T-cell (primary cell): ENCODE results near the gene CTDSPL. TPM values are rescaled to one million over a fixed set of nuclear protein-coding genes. Genes with fewer than 3 reads are reported as not detected.

Experiments used
- ATAC-seq, 4 experiments: fragments of 200-7000 bp in 3 of 4; fragments of 150-1000 bp in 1 of 4; cut with Tn5 transposase; replicated peaks in 1 of 4; 1 replicate in 3 of 4; 2 replicates in 1 of 4; pipeline ENCODE4 v1.10.0; 2021; ENCODE audit warnings: moderate library complexity in 3 of 4, mild to moderate bottlenecking in 2 of 4, moderate number of reproducible peaks in 1 of 4
- CTCF ChIA-PET, 2 donors: fragments of 300-600 bp; sonication (Branson Sonifier 250); formaldehyde crosslinking; loops; one replicate each; lab custom pipeline; 2022; ENCODE audit warnings: antibody characterized with exemption in 2 of 2; lab: Charles Lee
- POLR2A ChIA-PET, 2 donors: fragments of 300-600 bp; sonication (Branson Sonifier 250); formaldehyde crosslinking; loops; one replicate each; lab custom pipeline; 2022; ENCODE audit warnings: antibody characterized with exemption in 2 of 2; lab: Charles Lee
- DNase-seq, 35 experiments: peaks; one replicate each; pipeline versions ENCODE4 v3.0.0 to v3.0.0-alpha.2; 2013 to 2023
- H3K27ac ChIP-seq: one replicate; pipeline ENCODE4 v1.5.1; 2013; ENCODE audit warnings: low read length
- H3K27me3 ChIP-seq, 2 experiments: replicated peaks in 1 of 2; 1 replicate in 1 of 2; 2 replicates in 1 of 2; pipeline versions ENCODE4 v1.6.1 to v1.7.0; 2013; ENCODE audit warnings: low read length in 1 of 2, mixed read lengths in 1 of 2; ENCODE audit not compliant: control insufficient read depth in 2 of 2, insufficient read depth in 2 of 2; ENCODE audit errors: extremely low read depth in 1 of 2
- H3K36me3 ChIP-seq, 2 donors: 1 replicate in 1 of 2; 2 replicates in 1 of 2; pipeline versions ENCODE4 v1.6.1 to v1.7.0; 2013; ENCODE audit warnings: low read length in 1 of 2; ENCODE audit not compliant: control insufficient read depth in 2 of 2, insufficient read depth in 1 of 2; ENCODE audit errors: extremely low read depth in 1 of 2
- H3K4me1 ChIP-seq, 2 experiments: 1 replicate in 1 of 2; 2 replicates in 1 of 2; pipeline versions ENCODE4 v1.6.1 to v1.7.0; 2013; ENCODE audit warnings: low read length in 2 of 2, mixed read lengths in 1 of 2; ENCODE audit not compliant: insufficient read depth in 2 of 2, control insufficient read depth in 1 of 2; ENCODE audit errors: extremely low read depth in 1 of 2
- H3K4me3 ChIP-seq, 2 donors: 1 replicate in 1 of 2; 2 replicates in 1 of 2; pipeline versions ENCODE4 v1.5.1 to v1.7.0; 2013; ENCODE audit warnings: mild to moderate bottlenecking in 2 of 2, low read length in 1 of 2, moderate library complexity in 1 of 2; ENCODE audit not compliant: control insufficient read depth in 1 of 2; ENCODE audit errors: extremely low read depth in 1 of 2
- H3K9me3 ChIP-seq: 2 replicates; pipeline ENCODE4 v1.7.0; 2013
- H3K27ac Mint-ChIP-seq, 2 donors: one replicate each; pipeline ENCODE4 v1.8.0; 2020 to 2021; ENCODE audit warnings: mild to moderate bottlenecking in 2 of 2, mixed read lengths in 2 of 2
- H3K27me3 Mint-ChIP-seq, 2 donors: one replicate each; pipeline ENCODE4 v1.8.0; 2021 to 2022; ENCODE audit warnings: mixed read lengths in 2 of 2
- H3K36me3 Mint-ChIP-seq: one replicate; pipeline ENCODE4 v1.8.0; 2021; ENCODE audit warnings: mixed read lengths
- H3K4me1 Mint-ChIP-seq, 3 donors: one replicate each; pipeline ENCODE4 v1.8.0; 2020 to 2022; ENCODE audit warnings: mixed read lengths in 3 of 3, mild to moderate bottlenecking in 1 of 3
- H3K4me3 Mint-ChIP-seq, 3 donors: one replicate each; pipeline ENCODE4 v1.8.0; 2020 to 2022; ENCODE audit warnings: mild to moderate bottlenecking in 3 of 3, mixed read lengths in 3 of 3, moderate library complexity in 3 of 3
- H3K9me3 Mint-ChIP-seq, 3 donors: one replicate each; pipeline ENCODE4 v1.8.0; 2020 to 2022; ENCODE audit warnings: mixed read lengths in 3 of 3
- WGBS: methylation state at CpG from one replicate; pipeline ENCODE4 v1.1.5; 2013; ENCODE audit warnings: missing lambda C conversion rate; ENCODE audit not compliant: insufficient coverage; 5-methylcytosine and 5-hydroxymethylcytosine counted together
- total RNA-seq, 35 experiments: library from RNA in 6 of 35; stranded (reverse) in 6 of 35; fragments of 120-200 nt in 1 of 35; gene quantifications; one replicate each; pipeline versions ENCODE4 v1.2.1 to v1.2.4 and lab custom pipeline; 2013 to 2026

The CTDSPL gene
- total RNA-seq, 5 donors from 2014 or later (not counting 1 experiment from before 2014, with no cell fraction given), result 0.54 to 2.5 (median 2.0) TPM

GRCh38 chr3:37920156-37920699, 58.5 kb downstream of the CTDSPL start:
- H3K4me3 ChIP-seq, result no peak overlapping the region
- H3K4me1 Mint-ChIP-seq, result peaks cover 0 to 2% (median 0%) of the 10 kb centered on the region in 3 donors
- no peak overlapping the region for H3K27ac ChIP-seq
- CTCF ChIA-PET, result no interaction called here
- no peaks in the 10 kb centered on the region for H3K36me3 Mint-ChIP-seq
- no peak for ATAC-seq
- POLR2A ChIA-PET, result no interaction called here
- no peaks in the 10 kb centered on the region for H3K9me3 ChIP-seq
- 86% methylated on average over 2 of the region's 4 CpGs for WGBS
- peaks cover 0 to 3% (median 2%) of the 10 kb centered on the region in 3 donors for H3K9me3 Mint-ChIP-seq
- H3K27me3 Mint-ChIP-seq, result peaks cover 0 to 2% of the 10 kb centered on the region in 2 donors
- H3K27me3 ChIP-seq, result no peaks in the 10 kb centered on the region
- H3K4me3 Mint-ChIP-seq, result no peak overlapping the region
- H3K27ac Mint-ChIP-seq, result no peak overlapping the region
- no peaks in the 10 kb centered on the region for H3K36me3 ChIP-seq
- DNase-seq, result no peak
- peaks cover 0 to 2% of the 10 kb centered on the region in 2 experiments for H3K4me1 ChIP-seq

GRCh38 chr3:37921025-37921424, 59.3 kb downstream of the CTDSPL start:
- Histone ChIP-seq H3K4me1 (peaks cover 0 to 2% of the 10 kb centered on the region in 2 experiments), H3K27ac (no peak overlapping the region), H3K9me3 (no peaks in the 10 kb centered on the region), H3K27me3 (no peaks in the 10 kb centered on the region), H3K4me3 (no peak overlapping the region), H3K36me3 (no peaks in the 10 kb centered on the region)
- Mint-ChIP-seq H3K4me3 (no peak overlapping the region), H3K27ac (no peak overlapping the region), H3K4me1 (peaks cover 0 to 2% (median 0%) of the 10 kb centered on the region in 3 donors), H3K36me3 (no peaks in the 10 kb centered on the region), H3K27me3 (peaks cover 0 to 2% of the 10 kb centered on the region in 2 donors), H3K9me3 (no peaks in the 10 kb centered on the region)
- CTCF ChIA-PET, result no interaction called here
- DNase-seq, result no peak
- WGBS, result 72% methylated on average over 3 of the region's 5 CpGs
- POLR2A ChIA-PET, result no interaction called here
- no peak for ATAC-seq

GRCh38 chr3:37922721-37923568, 61.3 kb downstream of the CTDSPL start:
- no peak overlapping the region for H3K27ac Mint-ChIP-seq
- H3K27ac ChIP-seq, result no peak overlapping the region
- no peaks in the 10 kb centered on the region for H3K27me3 Mint-ChIP-seq
- ATAC-seq (peak in 2 of 4 experiments; percentile 26 to 28), DNase-seq (no peak)
- H3K27me3 ChIP-seq, result no peaks in the 10 kb centered on the region
- no peaks in the 10 kb centered on the region for H3K9me3 Mint-ChIP-seq
- H3K4me3 Mint-ChIP-seq, result no peak overlapping the region
- ChIA-PET POLR2A (interaction anchor here in 1 of 2 donors (0.6 kb wide), 1 partner anchor 8 kb away, joined by 3 read pairs; no protein-coding TSS in a partner anchor), CTCF (interaction anchor here in 1 of 2 donors (0.5 to 0.6 kb wide), 2 partner anchors 32 to 409 kb away, joined by 3 read pairs; no protein-coding TSS in a partner anchor)
- no peaks in the 10 kb centered on the region for H3K36me3 ChIP-seq
- 37% methylated on average over 3 of the region's 5 CpGs for WGBS
- H3K36me3 Mint-ChIP-seq, result no peaks in the 10 kb centered on the region
- no peak overlapping the region for H3K4me3 ChIP-seq
- H3K9me3 ChIP-seq, result no peaks in the 10 kb centered on the region
- H3K4me1 Mint-ChIP-seq, result peaks cover 0 to 2% (median 0%) of the 10 kb centered on the region in 3 donors
- peaks cover 0 to 2% of the 10 kb centered on the region in 2 experiments for H3K4me1 ChIP-seq

GRCh38 chr3:37923569-37924040, 61.9 kb downstream of the CTDSPL start:
- Histone ChIP-seq H3K9me3 (no peaks in the 10 kb centered on the region), H3K4me1 (peaks cover 0 to 2% of the 10 kb centered on the region in 2 experiments), H3K4me3 (no peak overlapping the region), H3K27me3 (no peaks in the 10 kb centered on the region), H3K27ac (no peak overlapping the region), H3K36me3 (no peaks in the 10 kb centered on the region)
- DNase-seq (no peak), ATAC-seq (no peak)
- Mint-ChIP-seq H3K4me1 (peaks cover 0 to 2% (median 0%) of the 10 kb centered on the region in 3 donors), H3K27me3 (no peaks in the 10 kb centered on the region), H3K9me3 (no peaks in the 10 kb centered on the region), H3K27ac (no peak overlapping the region), H3K4me3 (no peak overlapping the region), H3K36me3 (no peaks in the 10 kb centered on the region)
- ChIA-PET POLR2A (no interaction called here), CTCF (no interaction called here)
- 100% methylated on average over 1 of the region's 3 CpGs for WGBS

- ChIA-PET CTCF (no interaction called here), POLR2A (no interaction called here)
- Mint-ChIP-seq H3K9me3 (peaks cover 0 to 7% (median 0%) of the 10 kb centered on the region in 3 donors), H3K27ac (no peak overlapping the region), H3K4me3 (no peak overlapping the region), H3K36me3 (no peaks in the 10 kb centered on the region), H3K27me3 (no peaks in the 10 kb centered on the region), H3K4me1 (peaks cover 0 to 2% (median 0%) of the 10 kb centered on the region in 3 donors)
- 95% methylated on average over 4 of the region's 7 CpGs for WGBS
- Histone ChIP-seq H3K9me3 (no peaks in the 10 kb centered on the region), H3K36me3 (no peaks in the 10 kb centered on the region), H3K27ac (no peak overlapping the region), H3K27me3 (no peaks in the 10 kb centered on the region), H3K4me1 (peaks cover 0 to 2% of the 10 kb centered on the region in 2 experiments), H3K4me3 (no peak overlapping the region)
- ATAC-seq, result no peak
- DNase-seq, result no peak
Measured at GRCh38 chr3:37924453-37924852, 62.8 kb downstream of the CTDSPL start.

GRCh38 chr3:37925157-37925556, 63.5 kb downstream of the CTDSPL start:
- no peak overlapping the region for H3K4me3 Mint-ChIP-seq
- POLR2A ChIA-PET, result no interaction called here
- peaks cover 0 to 7% (median 0%) of the 10 kb centered on the region in 3 donors for H3K9me3 Mint-ChIP-seq
- no peak overlapping the region for H3K27ac ChIP-seq
- CTCF ChIA-PET, result no interaction called here
- no peaks in the 10 kb centered on the region for H3K27me3 ChIP-seq
- no peak for DNase-seq
- no peak overlapping the region for H3K27ac Mint-ChIP-seq
- H3K36me3 Mint-ChIP-seq, result no peaks in the 10 kb centered on the region
- H3K36me3 ChIP-seq, result no peaks in the 10 kb centered on the region
- H3K4me1 ChIP-seq, result peaks cover 0 to 2% of the 10 kb centered on the region in 2 experiments
- H3K9me3 ChIP-seq, result no peaks in the 10 kb centered on the region
- no peak overlapping the region for H3K4me3 ChIP-seq
- peaks cover 0 to 2% (median 0%) of the 10 kb centered on the region in 3 donors for H3K4me1 Mint-ChIP-seq
- H3K27me3 Mint-ChIP-seq, result no peaks in the 10 kb centered on the region
- ATAC-seq, result no peak
- no CpG with 5 or more reads among the region's 2 CpGs for WGBS
